ENCODE measurements around the gene TMEM187. TPM values are rescaled to one million over a fixed set of nuclear protein-coding genes. Genes with fewer than 3 reads are reported as not detected.
"Not testable (repeated sequence)": the region's sequence is repeated elsewhere in the genome, so short reads cannot be mapped to it uniquely, and the experiment has no call there.

TMEM187 gene
- total RNA-seq, 1 donor from 2014 or later, result 10.6 TPM

GRCh38 chrX:153984351-153985178 is 12.0 kb downstream of the TMEM187 start:
- no peak for DNase-seq (ENCODE audit: low spot score)
- intact Hi-C loops (cut with DNase I), result no loop called here

DNA sequence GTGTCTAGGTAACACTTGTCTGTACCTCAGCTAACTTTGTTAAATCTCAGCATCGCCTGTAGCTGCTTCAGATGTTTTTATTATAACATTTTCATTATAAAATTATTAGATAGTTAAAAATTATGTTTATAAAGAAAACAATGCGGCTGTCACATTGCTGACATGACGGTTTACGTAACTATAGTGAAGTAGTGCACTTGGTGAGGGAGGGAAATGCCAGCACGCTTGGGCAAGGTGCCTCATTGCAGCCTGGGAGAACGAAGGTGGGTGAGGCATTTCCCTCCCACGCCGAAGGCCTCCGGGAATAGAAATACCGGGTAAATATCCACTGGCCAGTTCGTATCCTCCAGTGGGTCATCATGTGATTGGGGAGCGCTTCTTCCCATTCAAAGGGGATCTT is 15.9 kb downstream of the TMEM187 start:
- intact Hi-C loops (cut with DNase I), result no loop called here
- DNase-seq (ENCODE audit: low spot score), result no peak

DNA sequence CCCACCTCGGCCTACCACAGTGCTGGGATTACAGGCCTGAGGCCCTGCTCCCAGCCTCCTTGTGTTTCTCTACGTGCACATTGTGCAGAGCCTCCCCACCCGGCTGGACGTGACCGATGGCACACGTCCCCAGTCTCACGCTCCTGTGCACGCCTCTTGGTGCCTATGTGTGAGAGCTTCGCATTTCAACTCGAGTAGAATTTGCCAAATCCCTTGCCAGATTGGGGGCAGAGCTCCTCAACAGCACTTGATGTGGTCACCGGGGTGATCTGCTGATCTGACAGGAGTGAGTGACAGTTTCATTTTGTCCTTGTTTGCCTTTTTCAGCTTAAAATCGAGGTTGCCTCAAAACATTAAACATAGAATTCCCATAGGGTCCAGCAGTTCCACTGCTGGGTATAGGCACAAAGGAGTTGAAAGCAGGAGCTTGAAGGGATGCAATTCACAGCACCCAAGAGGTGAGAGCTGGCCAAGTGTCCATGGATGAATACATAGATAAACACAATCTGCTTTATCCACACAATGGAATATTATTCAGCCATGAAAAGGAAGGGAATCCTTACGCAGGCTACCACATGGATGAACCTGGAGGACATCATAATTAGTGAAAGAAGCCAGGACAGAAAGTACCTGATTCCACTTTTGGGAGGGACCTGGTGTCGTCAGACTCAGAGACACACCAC is 17.6 kb downstream of the TMEM187 start:
- intact Hi-C loops (cut with DNase I), result no loop called here
- no peak for DNase-seq (ENCODE audit: low spot score)

DNA sequence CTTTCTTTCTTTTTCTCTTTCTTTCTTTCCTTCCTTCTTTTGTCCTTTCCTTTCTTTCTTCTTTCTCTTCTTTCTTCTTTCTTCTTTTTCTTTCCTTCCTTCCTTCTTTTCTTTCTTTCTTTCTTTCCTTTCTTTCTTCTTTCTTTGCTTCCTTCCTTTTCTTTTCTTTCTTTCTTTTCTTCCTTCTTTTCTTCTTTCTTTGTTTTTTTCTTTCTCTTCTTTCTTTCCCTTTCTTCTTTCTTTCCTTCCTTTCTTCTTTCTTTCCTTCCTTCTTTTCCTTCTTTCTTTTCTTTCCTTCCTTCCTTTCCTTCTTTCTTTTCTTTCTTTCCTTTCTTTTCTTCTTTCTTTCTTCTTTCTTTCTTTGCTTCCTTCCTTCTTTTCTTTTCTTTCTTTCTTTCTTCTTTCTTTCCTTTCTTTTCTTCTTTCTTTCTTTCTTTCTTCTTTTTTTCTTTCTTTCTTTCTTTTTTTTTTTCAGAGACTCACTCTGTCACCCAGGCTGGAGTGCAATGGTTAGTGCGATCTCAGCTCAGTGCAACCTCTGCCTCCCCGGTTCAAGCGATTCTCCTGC is 18.5 kb downstream of the TMEM187 start:
- intact Hi-C loops (cut with DNase I), result no loop called here
- DNase-seq (ENCODE audit: low spot score), result no peak

DNA sequence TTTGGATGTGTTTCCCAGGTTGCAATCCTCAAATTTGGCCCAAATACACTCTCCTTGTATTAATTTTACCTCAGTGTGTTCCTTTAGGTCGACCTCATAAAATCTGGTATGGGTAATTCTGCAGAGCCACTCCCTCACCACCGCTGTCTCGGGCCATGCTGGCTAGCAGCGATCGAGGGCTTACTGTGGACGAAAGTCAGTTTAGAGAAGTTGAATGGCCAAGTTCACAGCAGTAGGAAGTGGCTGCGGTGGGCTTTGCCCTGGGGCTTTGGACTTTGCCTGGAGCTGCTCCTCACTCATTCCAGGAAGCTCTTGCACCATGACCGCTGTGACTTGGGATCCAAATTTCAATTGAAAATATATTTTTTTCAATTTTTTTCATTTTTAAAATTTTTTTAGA is 19.6 kb downstream of the TMEM187 start:
- no peak for DNase-seq (ENCODE audit: low spot score)
- intact Hi-C loops (cut with DNase I), result no loop called here

GRCh38 chrX:153993079-153993478 is 20.5 kb downstream of the TMEM187 start:
- no peak for DNase-seq (ENCODE audit: low spot score)
- intact Hi-C loops (cut with DNase I), result no loop called here

DNA sequence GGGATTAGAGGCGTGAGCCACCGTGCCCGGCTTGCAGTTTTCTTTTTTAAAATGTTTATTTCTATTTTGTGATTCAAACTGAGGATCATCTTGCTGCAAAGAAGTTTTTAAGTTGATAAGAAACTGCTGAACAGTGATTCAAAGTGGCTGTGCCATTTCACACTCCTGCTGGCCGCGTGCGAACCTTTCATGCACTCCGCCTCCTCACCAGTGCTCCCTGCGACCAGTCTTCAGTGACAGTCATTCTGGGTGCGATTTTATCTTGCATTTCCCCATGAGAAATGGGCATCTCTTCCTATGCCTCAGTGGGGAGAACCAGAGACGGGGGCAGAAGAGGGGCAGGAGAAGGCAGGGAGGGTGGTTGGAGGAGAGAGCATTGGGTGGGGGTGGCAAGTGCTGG is 21.4 kb downstream of the TMEM187 start:
- intact Hi-C loops (cut with DNase I), result no loop called here
- no peak for DNase-seq (ENCODE audit: low spot score)

DNA sequence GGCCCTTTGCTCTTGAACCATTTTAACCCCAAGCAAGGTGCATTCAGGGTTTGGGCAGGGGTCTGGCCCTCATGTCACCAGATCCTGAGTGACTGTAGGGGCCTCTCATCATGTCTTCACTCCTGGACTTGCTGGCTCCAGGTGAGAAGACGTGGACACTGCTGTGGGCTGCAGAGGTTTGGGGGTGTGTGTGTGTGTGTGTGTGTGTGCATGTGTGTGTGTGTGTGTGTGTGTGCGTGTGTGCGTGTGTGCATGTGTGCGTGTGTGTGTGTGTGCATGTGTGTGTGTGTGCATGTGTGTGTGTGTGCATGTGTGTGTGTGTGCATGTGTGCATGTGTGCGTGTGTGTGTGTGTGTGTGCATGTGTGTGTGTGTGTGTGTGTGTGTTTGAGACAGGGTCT is 21.8 kb downstream of the TMEM187 start:
- intact Hi-C loops (cut with DNase I), result not testable (repeated sequence)

GRCh38 chrX:153995504-153995903 is 22.9 kb downstream of the TMEM187 start:
- DNase-seq (ENCODE audit: low spot score), result no peak
- intact Hi-C loops (cut with DNase I), result no loop called here

More for the DNA sequence above, 21.8 kb downstream of the TMEM187 start:
- DNase-seq (ENCODE audit: low spot score), result not testable (repeated sequence)

- intact Hi-C loops (cut with DNase I), result no loop called here
- DNase-seq (ENCODE audit: low spot score), result no peak
Measured at GRCh38 chrX:153999359-154000037, 26.9 kb downstream of the TMEM187 start.

DNA sequence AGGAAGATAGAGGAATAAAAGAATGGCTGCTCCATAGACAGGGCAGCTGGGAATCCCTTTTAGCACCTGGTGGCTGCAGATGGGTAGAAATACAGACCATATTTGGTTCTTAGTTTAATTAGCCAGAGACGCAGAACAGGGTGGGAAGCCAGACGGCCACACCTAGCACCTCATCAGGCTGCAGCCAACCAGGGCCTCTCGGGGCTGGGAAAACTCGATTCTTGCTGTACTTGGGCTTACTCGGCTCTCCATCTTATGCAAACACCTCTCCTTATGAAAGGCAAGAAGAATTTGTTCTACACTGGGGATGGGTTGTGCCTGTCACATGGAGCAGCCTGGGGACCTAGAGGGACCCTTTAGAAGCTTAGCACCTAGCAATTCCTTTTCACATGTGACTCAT is 27.5 kb downstream of the TMEM187 start:
- intact Hi-C loops (cut with DNase I), result no loop called here
- DNase-seq (ENCODE audit: low spot score), result no peak

GRCh38 chrX:154002215-154002719 is 29.7 kb downstream of the TMEM187 start:
- intact Hi-C loops (cut with DNase I), result no loop called here
- DNase-seq (ENCODE audit: low spot score), result peak; percentile 87

GRCh38 chrX:154004315-154004714 is 31.8 kb downstream of the TMEM187 start:
- intact Hi-C loops (cut with DNase I), result no loop called here

DNA sequence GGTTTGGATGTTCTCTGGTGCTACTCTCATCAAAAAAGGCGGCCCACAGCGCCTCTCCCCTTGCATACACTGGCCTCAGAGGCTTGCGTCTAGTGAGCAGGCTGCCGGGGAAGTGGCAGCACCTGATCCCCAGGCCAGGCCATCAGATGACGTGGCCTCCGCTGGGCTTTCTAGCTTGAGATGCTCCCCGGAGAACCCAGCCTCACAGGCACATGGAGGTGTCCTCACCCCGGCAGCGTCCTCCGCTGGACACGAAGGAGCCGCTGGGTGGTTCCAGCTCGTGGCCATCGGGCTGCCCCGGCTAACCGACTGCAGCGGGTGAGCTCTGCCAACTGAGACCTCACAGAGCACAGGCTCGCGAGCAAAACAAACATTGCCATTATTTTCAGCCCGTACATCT is 34.4 kb downstream of the TMEM187 start:
- DNase-seq (ENCODE audit: low spot score), result no peak
- intact Hi-C loops (cut with DNase I), result no loop called here

More at GRCh38 chrX:154004315-154004714, 31.8 kb downstream of the TMEM187 start:
- DNase-seq (ENCODE audit: low spot score), result no peak

DNA sequence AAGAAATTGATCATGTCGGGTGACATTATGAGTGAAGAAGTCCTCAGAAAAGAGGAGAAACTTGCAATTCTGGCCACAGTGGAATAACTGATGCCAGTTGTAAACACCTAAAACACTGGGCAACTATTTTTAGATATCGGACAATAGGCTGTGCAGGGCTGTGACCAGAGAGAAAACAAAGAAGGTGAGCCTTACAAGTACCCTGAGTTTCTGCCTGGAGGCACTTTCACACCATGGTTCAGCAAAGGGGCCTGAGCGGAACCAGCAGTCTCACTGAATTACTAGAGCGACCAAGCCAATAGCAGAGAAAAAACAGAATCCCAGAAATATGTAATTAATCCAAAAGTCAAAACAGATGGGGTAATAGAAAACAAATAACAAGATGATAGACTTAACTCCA is 36.0 kb downstream of the TMEM187 start:
- DNase-seq (ENCODE audit: low spot score), result no peak
- intact Hi-C loops (cut with DNase I), result no loop called here

DNA sequence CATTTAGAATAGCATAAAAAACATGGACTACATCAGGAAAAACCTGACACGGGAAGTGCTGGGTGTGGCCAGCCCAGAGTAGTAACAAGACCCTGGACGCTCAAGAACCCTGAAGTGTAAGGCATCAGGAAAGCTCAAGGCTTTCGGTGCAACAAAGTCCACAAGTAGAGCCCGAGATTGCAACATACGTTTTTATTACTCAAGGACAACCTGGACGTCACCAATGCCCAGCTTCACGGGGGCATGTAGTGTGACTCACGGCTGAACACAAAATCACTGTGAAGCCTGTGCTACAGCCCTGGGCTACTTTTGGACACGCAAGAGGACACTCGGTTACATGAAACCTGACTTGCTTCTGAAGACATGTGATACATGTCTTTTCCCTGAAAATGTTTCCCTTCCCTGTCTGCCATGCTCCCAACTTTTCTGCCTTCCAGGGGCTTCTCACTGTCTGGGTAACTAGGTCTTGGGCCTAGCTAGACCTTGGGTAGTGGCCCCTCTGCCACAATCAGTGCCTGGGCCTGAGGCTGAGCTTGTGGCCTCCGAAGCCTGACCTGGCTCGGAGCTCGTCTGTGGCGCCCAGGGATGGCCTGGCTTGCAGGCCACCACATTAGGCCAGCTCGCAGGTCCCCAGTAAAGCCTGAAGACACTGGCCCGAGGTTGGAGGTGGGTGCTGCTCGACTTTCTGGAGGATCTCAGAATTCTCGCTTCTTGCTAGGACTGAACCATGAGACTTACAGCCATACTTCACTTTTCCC is 38.0 kb downstream of the TMEM187 start:
- no peak for DNase-seq (ENCODE audit: low spot score)
- intact Hi-C loops (cut with DNase I), result loop anchor here (5.0 kb wide), 2 partner anchors 307 to 522 kb away; no protein-coding TSS in a partner anchor

- no peak for DNase-seq (ENCODE audit: low spot score)
- intact Hi-C loops (cut with DNase I), result loop anchor here (2.0 to 5.0 kb wide), 3 partner anchors 39 to 521 kb away; no protein-coding TSS in a partner anchor
Measured at GRCh38 chrX:154011376-154012335, 39.1 kb downstream of the TMEM187 start.

All from cardiac septum (tissue), 1 donor.